Lower leg skin (tissue), 3 donors: ENCODE results near the gene HAS3.

Experiments used
- POLR2A ChIP-seq, 2 donors: fragments of 450-650 bp; IDR thresholded peaks; one replicate each; pipeline ENCODE4 v1.6.1; 2016 to 2017; ENCODE audit warnings: antibody characterized with exemption in 2 of 2, mild to moderate bottlenecking in 1 of 2, moderate library complexity in 1 of 2
- TF ChIP-seq, protein P1 (sequence below), 3 donors: fragments of 450-650 bp; IDR thresholded peaks; one replicate each; pipeline ENCODE4 v1.5.1; 2016; ENCODE audit warnings: antibody characterized with exemption in 3 of 3, mild to moderate bottlenecking in 3 of 3, moderate library complexity in 2 of 3

DNA sequence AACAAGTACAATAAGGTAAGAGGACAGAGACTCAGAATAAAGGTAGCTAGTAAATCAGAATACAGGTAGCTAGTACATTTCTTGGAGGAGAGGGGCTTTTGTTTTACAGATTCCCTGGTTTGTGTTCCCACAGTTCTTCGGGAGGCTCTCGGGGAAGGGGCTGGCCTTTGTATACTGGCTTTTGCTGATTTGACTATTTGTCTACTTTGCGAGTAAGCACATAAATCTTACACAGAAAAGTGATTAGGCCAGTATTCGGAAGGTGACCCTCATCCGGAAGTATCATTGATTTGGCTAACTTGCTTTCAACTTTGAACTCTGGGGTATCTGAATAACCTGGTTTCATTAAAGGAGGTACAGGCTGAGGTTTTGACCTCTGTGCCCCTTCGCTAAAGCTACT, 60.1 kb downstream of the HAS3 start:
- TF ChIP-seq, protein P1, sequence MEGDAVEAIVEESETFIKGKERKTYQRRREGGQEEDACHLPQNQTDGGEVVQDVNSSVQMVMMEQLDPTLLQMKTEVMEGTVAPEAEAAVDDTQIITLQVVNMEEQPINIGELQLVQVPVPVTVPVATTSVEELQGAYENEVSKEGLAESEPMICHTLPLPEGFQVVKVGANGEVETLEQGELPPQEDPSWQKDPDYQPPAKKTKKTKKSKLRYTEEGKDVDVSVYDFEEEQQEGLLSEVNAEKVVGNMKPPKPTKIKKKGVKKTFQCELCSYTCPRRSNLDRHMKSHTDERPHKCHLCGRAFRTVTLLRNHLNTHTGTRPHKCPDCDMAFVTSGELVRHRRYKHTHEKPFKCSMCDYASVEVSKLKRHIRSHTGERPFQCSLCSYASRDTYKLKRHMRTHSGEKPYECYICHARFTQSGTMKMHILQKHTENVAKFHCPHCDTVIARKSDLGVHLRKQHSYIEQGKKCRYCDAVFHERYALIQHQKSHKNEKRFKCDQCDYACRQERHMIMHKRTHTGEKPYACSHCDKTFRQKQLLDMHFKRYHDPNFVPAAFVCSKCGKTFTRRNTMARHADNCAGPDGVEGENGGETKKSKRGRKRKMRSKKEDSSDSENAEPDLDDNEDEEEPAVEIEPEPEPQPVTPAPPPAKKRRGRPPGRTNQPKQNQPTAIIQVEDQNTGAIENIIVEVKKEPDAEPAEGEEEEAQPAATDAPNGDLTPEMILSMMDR (IDR thresholded peaks at IDR 0.05), result no peak
- TF ChIP-seq POLR2A (IDR thresholded peaks at IDR 0.05), result no peak
